HepG2 (cell line): ENCODE data around the gene LAMTOR2. TPM values are rescaled to one million over a fixed set of nuclear protein-coding genes. Genes with fewer than 3 reads are reported as not detected.

ENCODE experiments used
- ATF1 ChIP-seq: IDR thresholded peaks from 2 replicates; pipeline ENCODE4 v1.6.1; 2016; ENCODE audit warnings: mild to moderate bottlenecking, control low read depth
- ETV5 ChIP-seq: IDR thresholded peaks from 2 replicates; pipeline ENCODE4 v1.6.1; 2018; ENCODE audit warnings: missing biosample characterization, missing genetic modification reagents, inconsistent platforms, borderline replicate concordance
- FOXO1 ChIP-seq: sonication (generic); formaldehyde crosslinking; IDR thresholded peaks from 2 replicates; pipeline ENCODE4 v1.4.0; 2020; ENCODE audit warnings: missing genetic modification reagents
- GLI4 ChIP-seq: sonication (generic); formaldehyde crosslinking; IDR thresholded peaks from 2 replicates; pipeline ENCODE4 v1.5.1; 2020; ENCODE audit warnings: missing genetic modification reagents, mild to moderate bottlenecking, moderate library complexity, borderline replicate concordance
- KLF12 ChIP-seq: sonication (generic); formaldehyde crosslinking; IDR thresholded peaks from 2 replicates; pipeline ENCODE4 v1.4.0; 2020; ENCODE audit warnings: missing genetic modification reagents, borderline replicate concordance
- NR0B2 ChIP-seq: sonication (generic); formaldehyde crosslinking; IDR thresholded peaks from 2 replicates; pipeline ENCODE4 v1.4.0; 2020; ENCODE audit warnings: mild to moderate bottlenecking, missing genetic modification reagents
- REL ChIP-seq: sonication (generic); formaldehyde crosslinking; conservative IDR thresholded peaks from 2 replicates; pipeline ENCODE4 v1.8.0; 2022; ENCODE audit warnings: mild to moderate bottlenecking, missing genetic modification reagents, moderate library complexity
- TRAFD1 ChIP-seq: sonication (generic); formaldehyde crosslinking; IDR thresholded peaks from 2 replicates; pipeline ENCODE4 v1.5.1; 2020; ENCODE audit warnings: missing genetic modification reagents, mild to moderate bottlenecking, borderline replicate concordance
- ZNF275 ChIP-seq: sonication (generic); formaldehyde crosslinking; IDR thresholded peaks from 2 replicates; pipeline ENCODE4 v1.8.0; 2022; ENCODE audit warnings: missing genetic modification reagents, mild to moderate bottlenecking, inconsistent platforms, borderline replicate concordance
- ZNF629 ChIP-seq: sonication (generic); formaldehyde crosslinking; conservative IDR thresholded peaks from 2 replicates; pipeline ENCODE4 v1.5.0; 2020; ENCODE audit warnings: missing genetic modification reagents
- ZNF747 ChIP-seq: sonication (generic); formaldehyde crosslinking; IDR thresholded peaks from 2 replicates; pipeline ENCODE4 v1.8.1; 2023; ENCODE audit warnings: missing genetic modification reagents, mild to moderate bottlenecking, borderline replicate concordance
- polyA plus RNA-seq, 8 experiments: library from polyadenylated mRNA; depleted of rRNA in 3 of 8; stranded (reverse) in 7 of 8; unstranded in 1 of 8; fragments of >200 nt; fragmentation: Illumina TruSeq in 4 of 8; extraction: Trizol in 4 of 8; gene quantifications; 2 replicates each; pipeline versions ENCODE4 v1.2.1 to v1.2.3, GENCODE V29; 2011 to 2016; ENCODE audit warnings: low read depth in 4 of 8, missing spikeins in 1 of 8, mixed read lengths in 1 of 8; ENCODE audit not compliant: insufficient read depth in 1 of 8
- total RNA-seq, 5 experiments: library from RNA; depleted of rRNA; stranded (reverse); fragments of >200 nt; fragmentation: Illumina TruSeq; extraction: Trizol; gene quantifications; 2 replicates each; pipeline ENCODE4 v1.2.3, GENCODE V29; 2016; ENCODE audit warnings: low read depth in 1 of 5
- TF ChIP-seq, protein P1 (sequence below): IDR thresholded peaks from 2 replicates; pipeline ENCODE4 v1.4.0; 2020; ENCODE audit warnings: mild to moderate bottlenecking, missing genetic modification reagents
- TF ChIP-seq, protein P2 (sequence below), 2 experiments: IDR thresholded peaks; 2 replicates each; pipeline ENCODE4 v1.6.1; 2011 to 2012; ENCODE audit warnings: low read length in 2 of 2, borderline replicate concordance in 1 of 2, low read depth in 1 of 2, mild to moderate bottlenecking in 1 of 2, moderate library complexity in 1 of 2

Gene LAMTOR2
- total and polyA plus RNA-seq, 2 of the 13 experiments (the other 11 are each of a cell fraction or from before 2014, with no cell fraction given), result 36.5 to 66.4 TPM

- TF ChIP-seq, protein P1, sequence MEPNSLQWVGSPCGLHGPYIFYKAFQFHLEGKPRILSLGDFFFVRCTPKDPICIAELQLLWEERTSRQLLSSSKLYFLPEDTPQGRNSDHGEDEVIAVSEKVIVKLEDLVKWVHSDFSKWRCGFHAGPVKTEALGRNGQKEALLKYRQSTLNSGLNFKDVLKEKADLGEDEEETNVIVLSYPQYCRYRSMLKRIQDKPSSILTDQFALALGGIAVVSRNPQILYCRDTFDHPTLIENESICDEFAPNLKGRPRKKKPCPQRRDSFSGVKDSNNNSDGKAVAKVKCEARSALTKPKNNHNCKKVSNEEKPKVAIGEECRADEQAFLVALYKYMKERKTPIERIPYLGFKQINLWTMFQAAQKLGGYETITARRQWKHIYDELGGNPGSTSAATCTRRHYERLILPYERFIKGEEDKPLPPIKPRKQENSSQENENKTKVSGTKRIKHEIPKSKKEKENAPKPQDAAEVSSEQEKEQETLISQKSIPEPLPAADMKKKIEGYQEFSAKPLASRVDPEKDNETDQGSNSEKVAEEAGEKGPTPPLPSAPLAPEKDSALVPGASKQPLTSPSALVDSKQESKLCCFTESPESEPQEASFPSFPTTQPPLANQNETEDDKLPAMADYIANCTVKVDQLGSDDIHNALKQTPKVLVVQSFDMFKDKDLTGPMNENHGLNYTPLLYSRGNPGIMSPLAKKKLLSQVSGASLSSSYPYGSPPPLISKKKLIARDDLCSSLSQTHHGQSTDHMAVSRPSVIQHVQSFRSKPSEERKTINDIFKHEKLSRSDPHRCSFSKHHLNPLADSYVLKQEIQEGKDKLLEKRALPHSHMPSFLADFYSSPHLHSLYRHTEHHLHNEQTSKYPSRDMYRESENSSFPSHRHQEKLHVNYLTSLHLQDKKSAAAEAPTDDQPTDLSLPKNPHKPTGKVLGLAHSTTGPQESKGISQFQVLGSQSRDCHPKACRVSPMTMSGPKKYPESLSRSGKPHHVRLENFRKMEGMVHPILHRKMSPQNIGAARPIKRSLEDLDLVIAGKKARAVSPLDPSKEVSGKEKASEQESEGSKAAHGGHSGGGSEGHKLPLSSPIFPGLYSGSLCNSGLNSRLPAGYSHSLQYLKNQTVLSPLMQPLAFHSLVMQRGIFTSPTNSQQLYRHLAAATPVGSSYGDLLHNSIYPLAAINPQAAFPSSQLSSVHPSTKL, result no peak; the same call in 1 of the 2 replicates
- TF ChIP-seq FOXO1 (0 out of 2 replicates have a peak, but pooled peaks have one; percentile 34), ZNF629 (CRISPR knock-in tag) (no peak), GLI4 (CRISPR knock-in tag) (no peak), TRAFD1 (CRISPR knock-in tag) (no peak), ETV5 (peak; percentile 86; the same call in 1 of the 2 replicates), NR0B2 (no peak), ATF1 (CRISPR knock-in tag) (peak; percentile 67), ZNF275 (CRISPR knock-in tag) (no peak), KLF12 (CRISPR knock-in tag) (no peak), REL (no peak), ZNF747 (CRISPR knock-in tag) (peak; percentile 66; the same call in 1 of the 2 replicates)
- TF ChIP-seq, protein P2, sequence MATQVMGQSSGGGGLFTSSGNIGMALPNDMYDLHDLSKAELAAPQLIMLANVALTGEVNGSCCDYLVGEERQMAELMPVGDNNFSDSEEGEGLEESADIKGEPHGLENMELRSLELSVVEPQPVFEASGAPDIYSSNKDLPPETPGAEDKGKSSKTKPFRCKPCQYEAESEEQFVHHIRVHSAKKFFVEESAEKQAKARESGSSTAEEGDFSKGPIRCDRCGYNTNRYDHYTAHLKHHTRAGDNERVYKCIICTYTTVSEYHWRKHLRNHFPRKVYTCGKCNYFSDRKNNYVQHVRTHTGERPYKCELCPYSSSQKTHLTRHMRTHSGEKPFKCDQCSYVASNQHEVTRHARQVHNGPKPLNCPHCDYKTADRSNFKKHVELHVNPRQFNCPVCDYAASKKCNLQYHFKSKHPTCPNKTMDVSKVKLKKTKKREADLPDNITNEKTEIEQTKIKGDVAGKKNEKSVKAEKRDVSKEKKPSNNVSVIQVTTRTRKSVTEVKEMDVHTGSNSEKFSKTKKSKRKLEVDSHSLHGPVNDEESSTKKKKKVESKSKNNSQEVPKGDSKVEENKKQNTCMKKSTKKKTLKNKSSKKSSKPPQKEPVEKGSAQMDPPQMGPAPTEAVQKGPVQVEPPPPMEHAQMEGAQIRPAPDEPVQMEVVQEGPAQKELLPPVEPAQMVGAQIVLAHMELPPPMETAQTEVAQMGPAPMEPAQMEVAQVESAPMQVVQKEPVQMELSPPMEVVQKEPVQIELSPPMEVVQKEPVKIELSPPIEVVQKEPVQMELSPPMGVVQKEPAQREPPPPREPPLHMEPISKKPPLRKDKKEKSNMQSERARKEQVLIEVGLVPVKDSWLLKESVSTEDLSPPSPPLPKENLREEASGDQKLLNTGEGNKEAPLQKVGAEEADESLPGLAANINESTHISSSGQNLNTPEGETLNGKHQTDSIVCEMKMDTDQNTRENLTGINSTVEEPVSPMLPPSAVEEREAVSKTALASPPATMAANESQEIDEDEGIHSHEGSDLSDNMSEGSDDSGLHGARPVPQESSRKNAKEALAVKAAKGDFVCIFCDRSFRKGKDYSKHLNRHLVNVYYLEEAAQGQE (IDR thresholded peaks at IDR 0.05; ENCODE audit: borderline replicate concordance in 1 of 2, low read depth in 1 of 2, low read length in 2 of 2), result no peak
Observed at GRCh38 chr1:156020293-156021092, 34.1 kb upstream of the LAMTOR2 start, which contains the start of gene SSR2 (continued).
